Mucosa of rectum (tissue), 2 donors: ENCODE results near the gene GSTM3.

Source experiments
- H3K27ac ChIP-seq, 2 donors: one replicate each; pipeline ENCODE4 v1.7.0; 2013; ENCODE audit warnings: inconsistent platforms in 2 of 2, low read depth in 2 of 2, low read length in 2 of 2
- H3K27me3 ChIP-seq, 2 donors: one replicate each; pipeline ENCODE4 v1.7.0; 2013; ENCODE audit warnings: low read length in 2 of 2; ENCODE audit not compliant: control insufficient read depth in 2 of 2, insufficient read depth in 2 of 2
- H3K36me3 ChIP-seq, 2 donors: one replicate each; pipeline ENCODE4 v1.7.0; 2013; ENCODE audit warnings: low read length in 2 of 2; ENCODE audit not compliant: control insufficient read depth in 2 of 2, insufficient read depth in 2 of 2
- H3K4me1 ChIP-seq, 2 donors: one replicate each; pipeline ENCODE4 v1.7.0; 2013; ENCODE audit warnings: low read length in 2 of 2, mild to moderate bottlenecking in 1 of 2; ENCODE audit not compliant: control insufficient read depth in 2 of 2, insufficient read depth in 2 of 2
- H3K4me3 ChIP-seq, 2 donors: one replicate each; pipeline ENCODE4 v1.7.0; 2013; ENCODE audit warnings: low read length in 2 of 2
- H3K9ac ChIP-seq, 2 donors: one replicate each; pipeline ENCODE4 v1.7.0; 2013; ENCODE audit warnings: low read length in 2 of 2, low read depth in 1 of 2, mild to moderate bottlenecking in 1 of 2
- H3K9me3 ChIP-seq, 2 donors: one replicate each; pipeline ENCODE4 v1.7.0; 2013; ENCODE audit warnings: low read length in 2 of 2; ENCODE audit not compliant: control insufficient read depth in 2 of 2
- donor health status: healthy.
- donor health status: Normal muscosa, but diverticular disease.

GSTM3 gene

GRCh38 chr1:109785446-109786111 is 44.7 kb upstream of the GSTM3 start:
- Histone ChIP-seq H3K4me3 (no peak overlapping the region), H3K36me3 (no peaks in the 10 kb centered on the region), H3K9ac (no peak overlapping the region), H3K4me1 (peaks cover 39 to 42% of the 10 kb centered on the region in 2 donors), H3K27me3 (no peaks in the 10 kb centered on the region), H3K9me3 (peaks cover 0 to 2% of the 10 kb centered on the region in 2 donors), H3K27ac (no peak overlapping the region)

GRCh38 chr1:109784551-109785252 is 43.9 kb upstream of the GSTM3 start:
- H3K4me1 ChIP-seq: peaks cover 35% of the 10 kb centered on the region in 2 donors
- peaks cover 0 to 2% of the 10 kb centered on the region in 2 donors for H3K9me3 ChIP-seq
- no peak overlapping the region for H3K9ac ChIP-seq
- no peak overlapping the region for H3K27ac ChIP-seq
- no peak overlapping the region for H3K4me3 ChIP-seq
- no peaks in the 10 kb centered on the region for H3K36me3 ChIP-seq
- no peaks in the 10 kb centered on the region for H3K27me3 ChIP-seq

- Histone ChIP-seq H3K4me1 (peaks cover 23 to 29% of the 10 kb centered on the region in 2 donors), H3K27me3 (no peaks in the 10 kb centered on the region), H3K27ac (no peak overlapping the region), H3K9me3 (peaks cover 0 to 2% of the 10 kb centered on the region in 2 donors), H3K4me3 (no peak overlapping the region), H3K9ac (no peak overlapping the region), H3K36me3 (no peaks in the 10 kb centered on the region)
Observed at GRCh38 chr1:109783436-109783835, 42.6 kb upstream of the GSTM3 start.

- H3K36me3 ChIP-seq: no peaks in the 10 kb centered on the region
- no peak overlapping the region for H3K4me3 ChIP-seq
- no peak overlapping the region for H3K9ac ChIP-seq
- no peaks in the 10 kb centered on the region for H3K27me3 ChIP-seq
- H3K4me1 ChIP-seq: peaks cover 19 to 26% of the 10 kb centered on the region in 2 donors
- H3K9me3 ChIP-seq: peaks cover 0 to 2% of the 10 kb centered on the region in 2 donors
- H3K27ac ChIP-seq: peak overlapping the region in 1 of 2 donors; percentile 40
Observed at GRCh38 chr1:109782927-109783326, 42.1 kb upstream of the GSTM3 start.

- Histone ChIP-seq H3K9ac (no peak overlapping the region), H3K4me3 (no peak overlapping the region), H3K9me3 (peaks cover 0 to 2% of the 10 kb centered on the region in 2 donors), H3K27ac (peak overlapping the region in 1 of 2 donors; percentile 40), H3K27me3 (no peaks in the 10 kb centered on the region), H3K36me3 (no peaks in the 10 kb centered on the region), H3K4me1 (peaks cover 19 to 23% of the 10 kb centered on the region in 2 donors)
Observed at GRCh38 chr1:109782514-109782913, 41.7 kb upstream of the GSTM3 start.

GRCh38 chr1:109781806-109782205 is 41.0 kb upstream of the GSTM3 start:
- Histone ChIP-seq H3K27me3 (no peaks in the 10 kb centered on the region), H3K9ac (no peak overlapping the region), H3K9me3 (peaks cover 0 to 2% of the 10 kb centered on the region in 2 donors), H3K36me3 (no peaks in the 10 kb centered on the region), H3K4me1 (peaks cover 12 to 16% of the 10 kb centered on the region in 2 donors), H3K4me3 (no peak overlapping the region), H3K27ac (no peak overlapping the region)

GRCh38 chr1:109780982-109781381 is 40.1 kb upstream of the GSTM3 start:
- H3K27ac ChIP-seq: no peak overlapping the region
- no peak overlapping the region for H3K4me3 ChIP-seq
- peaks cover 5 to 8% of the 10 kb centered on the region in 2 donors for H3K4me1 ChIP-seq

GRCh38 chr1:109777980-109778625 is 37.3 kb upstream of the GSTM3 start:
- H3K27me3 ChIP-seq: no peaks in the 10 kb centered on the region
- no peak overlapping the region for H3K9ac ChIP-seq

More at GRCh38 chr1:109780982-109781381, 40.1 kb upstream of the GSTM3 start:
- no peaks in the 10 kb centered on the region for H3K27me3 ChIP-seq
- no peaks in the 10 kb centered on the region for H3K36me3 ChIP-seq
- peaks cover 0 to 2% of the 10 kb centered on the region in 2 donors for H3K9me3 ChIP-seq
- H3K9ac ChIP-seq: no peak overlapping the region

GRCh38 chr1:109777436-109777835 is 36.6 kb upstream of the GSTM3 start:
- Histone ChIP-seq H3K9ac (peak overlapping the region in 1 of 2 donors; percentile 26), H3K9me3 (peaks cover 0 to 2% of the 10 kb centered on the region in 2 donors), H3K4me1 (peaks cover 0 to 4% of the 10 kb centered on the region in 2 donors), H3K4me3 (no peak overlapping the region), H3K27me3 (no peaks in the 10 kb centered on the region), H3K27ac (peak overlapping the region in 1 of 2 donors; percentile 29), H3K36me3 (no peaks in the 10 kb centered on the region)

More at GRCh38 chr1:109777980-109778625, 37.3 kb upstream of the GSTM3 start:
- Histone ChIP-seq H3K4me1 (peaks cover 1 to 2% of the 10 kb centered on the region in 2 donors), H3K9me3 (peaks cover 0 to 2% of the 10 kb centered on the region in 2 donors), H3K36me3 (no peaks in the 10 kb centered on the region), H3K4me3 (no peak overlapping the region), H3K27ac (no peak overlapping the region)

- Histone ChIP-seq H3K27ac (peak overlapping the region in 1 of 2 donors; percentile 29), H3K9me3 (peaks cover 0 to 2% of the 10 kb centered on the region in 2 donors), H3K4me3 (no peak overlapping the region), H3K36me3 (no peaks in the 10 kb centered on the region), H3K4me1 (peaks cover 3 to 4% of the 10 kb centered on the region in 2 donors), H3K9ac (peak overlapping the region in 1 of 2 donors; percentile 26), H3K27me3 (no peaks in the 10 kb centered on the region)
Observed at GRCh38 chr1:109776911-109777310, 36.1 kb upstream of the GSTM3 start.
